H1 (cell line): ENCODE measurements around the gene VCP. TPM values are rescaled to one million over a fixed set of nuclear protein-coding genes. Genes with fewer than 3 reads are reported as not detected.

Experiments used
- CTCF ChIA-PET: fragments of 300-600 bp; sonication (Branson Sonifier 250); formaldehyde crosslinking; loops from one replicate; lab custom pipeline; 2021; ENCODE audit not compliant: partially characterized antibody; lab: Charles Lee
- POLR2A ChIA-PET: fragments of 300-600 bp; sonication (Branson Sonifier 250); formaldehyde crosslinking; loops from one replicate; lab custom pipeline; 2021; ENCODE audit warnings: inconsistent platforms; ENCODE audit not compliant: partially characterized antibody; lab: Charles Lee
- DNase-seq, 2 experiments: peaks; one replicate each; pipeline versions ENCODE4 v3.0.0 to v3.0.0-alpha.2; 2010 to 2022; ENCODE audit warnings: low spot score in 2 of 2, low read depth in 1 of 2, mixed read lengths in 1 of 2
- FAIRE-seq: peaks from 2 replicates; lab custom pipeline; 2011; peaks lifted over from hg19 to GRCh38; lab: Jason Lieb, UNC
- H2AFZ ChIP-seq: 2 replicates; pipeline ENCODE4 v1.8.1; 2012; ENCODE audit warnings: low read length, inconsistent platforms
- H2AK5ac ChIP-seq: 2 replicates; pipeline ENCODE4 v1.6.1; 2013; ENCODE audit warnings: low read depth, low read length
- H2BK120ac ChIP-seq: replicated peaks from 2 replicates; pipeline ENCODE3; 2013; ENCODE audit warnings: low read depth, low read length, inconsistent platforms
- H2BK12ac ChIP-seq: 2 replicates; pipeline ENCODE4 v1.6.1; 2013; ENCODE audit warnings: low read depth, low read length
- H2BK15ac ChIP-seq: 2 replicates; pipeline ENCODE4 v1.6.1; 2013; ENCODE audit warnings: low read length
- H2BK20ac ChIP-seq: 2 replicates; pipeline ENCODE4 v1.6.1; 2013; ENCODE audit warnings: low read length
- H2BK5ac ChIP-seq: 2 replicates; pipeline ENCODE4 v1.6.1; 2013; ENCODE audit warnings: low read depth, low read length
- H3K14ac ChIP-seq: 2 replicates; pipeline ENCODE4 v1.6.1; 2013; ENCODE audit warnings: inconsistent platforms; ENCODE audit not compliant: insufficient read length
- H3K18ac ChIP-seq: 2 replicates; pipeline ENCODE4 v1.6.1; 2013; ENCODE audit warnings: low read length; ENCODE audit errors: extremely low read depth
- H3K23ac ChIP-seq: 2 replicates; pipeline ENCODE4 v1.6.1; 2013; ENCODE audit warnings: inconsistent platforms; ENCODE audit not compliant: insufficient read length
- H3K23me2 ChIP-seq: 2 replicates; pipeline ENCODE4 v1.6.1; 2013; ENCODE audit warnings: low read depth, low read length
- H3K27ac ChIP-seq: 2 replicates; pipeline ENCODE4 v1.6.1; 2011; ENCODE audit warnings: low read depth, low read length, inconsistent platforms
- H3K27me3 ChIP-seq, 4 experiments: replicated peaks in 1 of 4; 1 replicate in 1 of 4; 2 replicates in 3 of 4; pipeline versions ENCODE4 v1.6.1 to v1.8.1; 2011 to 2013; ENCODE audit warnings: low read length in 3 of 4, mild to moderate bottlenecking in 3 of 4, inconsistent platforms in 2 of 4, mixed read lengths in 2 of 4, moderate library complexity in 1 of 4; ENCODE audit not compliant: control insufficient read depth in 3 of 4, insufficient read depth in 3 of 4; ENCODE audit errors: extremely low read depth in 1 of 4
- H3K36me3 ChIP-seq, 4 experiments: 2 replicates each; pipeline versions ENCODE4 v1.6.1 to v1.8.1; 2011 to 2013; ENCODE audit warnings: mild to moderate bottlenecking in 4 of 4, low read length in 3 of 4, moderate library complexity in 2 of 4, control low read depth in 1 of 4, inconsistent platforms in 1 of 4; ENCODE audit not compliant: insufficient read depth in 4 of 4, control insufficient read depth in 2 of 4
- H3K4ac ChIP-seq: replicated peaks from 2 replicates; pipeline ENCODE3; 2013; ENCODE audit warnings: low read length, low read depth, mixed read lengths, inconsistent platforms; ENCODE audit not compliant: insufficient read length
- H3K4me1 ChIP-seq, 4 experiments: replicated peaks in 1 of 4; 1 replicate in 1 of 4; 2 replicates in 3 of 4; pipeline versions ENCODE4 v1.6.1 to v1.8.1; 2011 to 2013; ENCODE audit warnings: low read length in 3 of 4, inconsistent platforms in 2 of 4, mixed read lengths in 1 of 4; ENCODE audit not compliant: insufficient read depth in 4 of 4, control insufficient read depth in 3 of 4
- H3K4me2 ChIP-seq, 2 experiments: 2 replicates each; pipeline versions ENCODE4 v1.6.1 to v1.8.1; 2011 to 2013; ENCODE audit warnings: low read depth in 2 of 2, low read length in 2 of 2, control low read depth in 1 of 2, inconsistent platforms in 1 of 2, mild to moderate bottlenecking in 1 of 2; ENCODE audit not compliant: insufficient read depth in 1 of 2
- H3K4me3 ChIP-seq, 4 experiments: fragments of 200-600, 300-600 bp in 1 of 4; sonication (generic), shearing (Covaris generic), sonication (Bioruptor Twin) in 1 of 4; 2 replicates each; pipeline versions ENCODE4 v1.5.1 to v1.8.1; 2011 to 2016; ENCODE audit warnings: low read length in 4 of 4, low read depth in 3 of 4, control low read depth in 2 of 4, inconsistent platforms in 2 of 4, mild to moderate bottlenecking in 2 of 4, mixed read lengths in 1 of 4, moderate library complexity in 1 of 4; ENCODE audit not compliant: insufficient read depth in 2 of 4; ENCODE audit errors: extremely low read depth in 1 of 4
- H3K56ac ChIP-seq: replicated peaks from 2 replicates; pipeline ENCODE3; 2013; ENCODE audit warnings: low read depth, mild to moderate bottlenecking, mixed read lengths, low read length, inconsistent platforms; ENCODE audit not compliant: insufficient read length
- H3K79me1 ChIP-seq: 2 replicates; pipeline ENCODE4 v1.6.1; 2013; ENCODE audit warnings: low read depth, low read length, control low read depth
- H3K79me2 ChIP-seq, 2 experiments: 2 replicates each; pipeline versions ENCODE4 v1.6.1 to v1.8.1; 2012 to 2013; ENCODE audit warnings: low read length in 2 of 2, mild to moderate bottlenecking in 2 of 2, inconsistent platforms in 1 of 2; ENCODE audit not compliant: insufficient read depth in 2 of 2, control insufficient read depth in 1 of 2
- H3K9ac ChIP-seq, 4 experiments: replicated peaks in 1 of 4; 1 replicate in 1 of 4; 2 replicates in 3 of 4; pipeline versions ENCODE4 v1.6.1 to v1.8.1; 2011 to 2013; ENCODE audit warnings: low read depth in 3 of 4, low read length in 3 of 4, control low read depth in 2 of 4, mild to moderate bottlenecking in 2 of 4, moderate library complexity in 2 of 4, inconsistent platforms in 1 of 4; ENCODE audit errors: extremely low read depth in 1 of 4
- H3K9me3 ChIP-seq, 2 experiments: 2 replicates each; pipeline versions ENCODE4 v1.6.1 to v1.8.1; 2012 to 2013; ENCODE audit warnings: mild to moderate bottlenecking in 2 of 2, moderate library complexity in 2 of 2, control low read depth in 1 of 2, inconsistent platforms in 1 of 2, low read depth in 1 of 2, low read length in 1 of 2, mixed read lengths in 1 of 2; ENCODE audit not compliant: insufficient read depth in 2 of 2
- H4K20me1 ChIP-seq, 2 experiments: replicated peaks in 1 of 2; 2 replicates each; pipeline versions ENCODE3 to v1.8.1; 2011 to 2013; ENCODE audit warnings: inconsistent platforms in 2 of 2, low read length in 2 of 2, mild to moderate bottlenecking in 1 of 2; ENCODE audit not compliant: insufficient read depth in 2 of 2, control insufficient read depth in 1 of 2
- H4K5ac ChIP-seq: 2 replicates; pipeline ENCODE4 v1.6.1; 2013; ENCODE audit warnings: low read length, low read depth, mixed read lengths, inconsistent platforms; ENCODE audit not compliant: insufficient read length
- H4K8ac ChIP-seq: 2 replicates; pipeline ENCODE4 v1.8.0; 2013; ENCODE audit warnings: mild to moderate bottlenecking, moderate library complexity, low read length, inconsistent platforms; ENCODE audit not compliant: insufficient read depth; ENCODE audit errors: extremely low read depth
- H4K91ac ChIP-seq: replicated peaks from 2 replicates; pipeline ENCODE3; 2013; ENCODE audit warnings: low read length, mixed read lengths, inconsistent platforms; ENCODE audit not compliant: insufficient read length
- EGR1 ChIP-seq: IDR thresholded peaks from 2 replicates; pipeline ENCODE4 v1.6.1; 2011; ENCODE audit warnings: low read depth, low read length, borderline replicate concordance
- EP300 ChIP-seq, 2 experiments: IDR thresholded peaks; 1 replicate in 1 of 2; 2 replicates in 1 of 2; pipeline ENCODE4 v1.6.1; 2011 to 2012; ENCODE audit warnings: low read depth in 2 of 2, low read length in 2 of 2, mild to moderate bottlenecking in 2 of 2, borderline replicate concordance in 1 of 2, inconsistent platforms in 1 of 2, moderate library complexity in 1 of 2
- FOSL1 ChIP-seq: IDR thresholded peaks from 2 replicates; pipeline ENCODE4 v1.6.1; 2011; ENCODE audit warnings: mild to moderate bottlenecking, low read depth, low read length, moderate library complexity; ENCODE audit not compliant: insufficient read depth
- JUND ChIP-seq: IDR thresholded peaks from 2 replicates; pipeline ENCODE4 v1.6.1; 2011; ENCODE audit warnings: mild to moderate bottlenecking, improper control_type of control experiment, low read length
- RAD21 ChIP-seq, 2 experiments: IDR thresholded peaks in 1 of 2; conservative IDR thresholded peaks in 1 of 2; 2 replicates each; pipeline ENCODE4 v1.6.1; 2011; ENCODE audit warnings: low read depth in 2 of 2, low read length in 2 of 2, improper control_type of control experiment in 1 of 2, inconsistent platforms in 1 of 2, mild to moderate bottlenecking in 1 of 2, moderate library complexity in 1 of 2
- RBBP5 ChIP-seq: IDR thresholded peaks from 2 replicates; pipeline ENCODE4 v1.7.1; 2012; ENCODE audit warnings: low read depth, mild to moderate bottlenecking, inconsistent platforms, low read length, moderate library complexity, borderline replicate concordance
- SUZ12 ChIP-seq: fragments of 200-600 bp; sonication (generic); IDR thresholded peaks from 2 replicates; pipeline ENCODE4 v1.6.1; 2012; ENCODE audit warnings: mild to moderate bottlenecking, inconsistent platforms, low read length, moderate library complexity, mixed read lengths
- TBP ChIP-seq: IDR thresholded peaks from 2 replicates; pipeline ENCODE4 v1.6.1; 2011; ENCODE audit warnings: low read depth, low read length, improper control_type of control experiment
- WGBS, 2 experiments: shearing (Covaris generic) in 1 of 2; methylation state at CpG; one replicate each; pipeline versions ENCODE4 v1.1.6 to v1.1.7; 2013 to 2015; ENCODE audit warnings: low lambda C conversion rate in 2 of 2, mixed read lengths in 2 of 2, inconsistent platforms in 1 of 2, low coverage in 1 of 2, missing lambda C conversion rate in 1 of 2; ENCODE audit not compliant: insufficient replicate concordance in 2 of 2, insufficient coverage in 1 of 2, insufficient read length in 1 of 2; ENCODE audit errors: extremely low coverage in 1 of 2, missing lambda C conversion rate in 1 of 2; 5-methylcytosine and 5-hydroxymethylcytosine counted together
- polyA plus RNA-seq, 7 experiments: library from polyadenylated mRNA; depleted of rRNA in 3 of 7; stranded (reverse) in 5 of 7; unstranded in 2 of 7; fragments of >200 nt in 5 of 7; fragments of 200-250 nt in 2 of 7; gene quantifications; 1 replicate in 5 of 7; 2 replicates in 1 of 7; 4 replicates in 1 of 7; pipeline versions ENCODE4 v1.2.1 to v1.2.3, GENCODE V29; 2011 to 2013; ENCODE audit warnings: missing spikeins in 2 of 7, mixed read lengths in 2 of 7
- total RNA-seq: library from RNA; stranded (reverse); fragmentation: NEBNext Ultra II Directional; extraction: Animal tissue kit (Norgen Biotek cat#: 25700); gene quantifications from 2 replicates; pipeline ENCODE4 v1.2.1, GENCODE V29; 2021
- TF ChIP-seq, protein P1 (sequence below): IDR thresholded peaks from 2 replicates; pipeline ENCODE4 v1.6.1; 2012; ENCODE audit warnings: inconsistent platforms

VCP gene
- total and polyA plus RNA-seq, 2 of the 8 experiments (the other 6 are each of a cell fraction or from before 2014, with no cell fraction given) = 173 to 375 TPM

- H2BK12ac ChIP-seq = no peak overlapping the region
- TF ChIP-seq, protein P1, sequence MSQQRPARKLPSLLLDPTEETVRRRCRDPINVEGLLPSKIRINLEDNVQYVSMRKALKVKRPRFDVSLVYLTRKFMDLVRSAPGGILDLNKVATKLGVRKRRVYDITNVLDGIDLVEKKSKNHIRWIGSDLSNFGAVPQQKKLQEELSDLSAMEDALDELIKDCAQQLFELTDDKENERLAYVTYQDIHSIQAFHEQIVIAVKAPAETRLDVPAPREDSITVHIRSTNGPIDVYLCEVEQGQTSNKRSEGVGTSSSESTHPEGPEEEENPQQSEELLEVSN = no peak
- TF ChIP-seq JUND (no peak), EGR1 (no peak), EP300 (IDR thresholded peaks at IDR 0.05; ENCODE audit: borderline replicate concordance in 1 of 2, low read depth in 2 of 2, low read length in 2 of 2) (no peak), SUZ12 (no peak), TBP (no peak), RAD21 (IDR thresholded peaks at IDR 0.05 in 1 of 2, conservative IDR thresholded peaks at IDR 0.05 in 1 of 2; ENCODE audit: low read depth in 2 of 2, low read length in 2 of 2) (no peak), RBBP5 (no peak), FOSL1 (no peak)
Observed at GRCh38 chr9:35107297-35108290, 35.2 kb upstream of the VCP start.

More at GRCh38 chr9:35107297-35108290, 35.2 kb upstream of the VCP start:
- Histone ChIP-seq H2BK120ac (no peak overlapping the region), H3K18ac (no peak overlapping the region), H3K4me2 (no peak overlapping the region), H4K91ac (no peak overlapping the region), H3K36me3 (peaks cover 0 to 5% (median 1%) of the 10 kb centered on the region in 4 experiments; a peak in 3 of 8 replicates), H3K9ac (no peak overlapping the region), H3K23ac (no peak overlapping the region), H3K4me3 (no peak overlapping the region), H4K5ac (no peak overlapping the region), H3K4me1 (peaks cover 0 to 14% (median 5%) of the 10 kb centered on the region in 4 experiments; a peak in 6 of 7 replicates), H3K27ac (no peak overlapping the region), H2BK20ac (no peak overlapping the region), H3K9me3 (no peaks in the 10 kb centered on the region), H3K79me2 (peaks cover 0 to 3% of the 10 kb centered on the region in 2 experiments; a peak in 1 of 4 replicates), H3K4ac (no peak overlapping the region), H2AK5ac (no peak overlapping the region), H3K23me2 (peaks cover 12% of the 10 kb centered on the region; the same call in 1 of the 2 replicates), H4K8ac (no peak overlapping the region), H3K27me3 (no peaks in the 10 kb centered on the region), H2AFZ (no peak overlapping the region), H3K56ac (no peak overlapping the region), H2BK15ac (no peak overlapping the region), H3K79me1 (no peaks in the 10 kb centered on the region), H3K14ac (no peak overlapping the region), H2BK5ac (no peak overlapping the region), H4K20me1 (peaks cover 4 to 7% of the 10 kb centered on the region in 2 experiments)
- FAIRE-seq (no peak), DNase-seq (no peak)
- CTCF ChIA-PET = interaction anchor here (1.5 kb wide), 1 partner anchor 11 kb away, joined by 7 read pairs; the partner anchor contains the start of gene PIGO
- POLR2A ChIA-PET = interaction anchor here (0.8 to 17.4 kb wide), 4 partner anchors 7 to 119 kb away, joined by 3 to 440 read pairs (median 77); partner anchors contain the start of genes FANCG, PIGO, STOML2 and VCP
- WGBS, 2 experiments = 84% methylated on average over 17 of the region's 18 CpGs; no CpG with 5 or more reads in 1 of the 2 experiments
